Measurements from ENCODE around the gene PPP1R12B.
"Not testable (repeated sequence)": the region's sequence is repeated elsewhere in the genome, so short reads cannot be mapped to it uniquely, and the experiment has no call there.

Gene PPP1R12B

DNA sequence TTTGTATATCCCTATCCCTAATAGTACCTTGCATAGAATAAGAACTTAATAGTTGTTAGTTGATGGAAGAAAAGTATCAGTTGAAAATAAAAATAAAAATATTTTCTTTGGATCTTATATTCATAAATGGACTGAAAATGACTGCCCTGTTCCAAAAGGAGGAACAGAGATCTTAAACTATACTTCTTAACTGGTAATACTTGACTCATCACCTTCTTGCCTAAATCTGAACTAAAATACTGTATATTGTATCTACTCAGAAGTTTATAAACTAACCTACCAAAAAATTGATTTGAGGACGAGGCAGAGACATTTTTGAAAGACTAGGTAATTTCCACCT, 182.9 kb downstream of the PPP1R12B start:
- TF ChIP-seq, protein P1, sequence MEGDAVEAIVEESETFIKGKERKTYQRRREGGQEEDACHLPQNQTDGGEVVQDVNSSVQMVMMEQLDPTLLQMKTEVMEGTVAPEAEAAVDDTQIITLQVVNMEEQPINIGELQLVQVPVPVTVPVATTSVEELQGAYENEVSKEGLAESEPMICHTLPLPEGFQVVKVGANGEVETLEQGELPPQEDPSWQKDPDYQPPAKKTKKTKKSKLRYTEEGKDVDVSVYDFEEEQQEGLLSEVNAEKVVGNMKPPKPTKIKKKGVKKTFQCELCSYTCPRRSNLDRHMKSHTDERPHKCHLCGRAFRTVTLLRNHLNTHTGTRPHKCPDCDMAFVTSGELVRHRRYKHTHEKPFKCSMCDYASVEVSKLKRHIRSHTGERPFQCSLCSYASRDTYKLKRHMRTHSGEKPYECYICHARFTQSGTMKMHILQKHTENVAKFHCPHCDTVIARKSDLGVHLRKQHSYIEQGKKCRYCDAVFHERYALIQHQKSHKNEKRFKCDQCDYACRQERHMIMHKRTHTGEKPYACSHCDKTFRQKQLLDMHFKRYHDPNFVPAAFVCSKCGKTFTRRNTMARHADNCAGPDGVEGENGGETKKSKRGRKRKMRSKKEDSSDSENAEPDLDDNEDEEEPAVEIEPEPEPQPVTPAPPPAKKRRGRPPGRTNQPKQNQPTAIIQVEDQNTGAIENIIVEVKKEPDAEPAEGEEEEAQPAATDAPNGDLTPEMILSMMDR (IDR thresholded peaks at IDR 0.05; ENCODE audit: insufficient read depth, low read length, missing control alignments), result no peak
- no peak overlapping the region for H3K4me3 ChIP-seq (ENCODE audit: low read depth, low read length)
- no peak for DNase-seq (ENCODE audit: low read depth, low spot score)
- ChIA-PET CTCF (no interaction called here), POLR2A (no interaction called here)

DNA sequence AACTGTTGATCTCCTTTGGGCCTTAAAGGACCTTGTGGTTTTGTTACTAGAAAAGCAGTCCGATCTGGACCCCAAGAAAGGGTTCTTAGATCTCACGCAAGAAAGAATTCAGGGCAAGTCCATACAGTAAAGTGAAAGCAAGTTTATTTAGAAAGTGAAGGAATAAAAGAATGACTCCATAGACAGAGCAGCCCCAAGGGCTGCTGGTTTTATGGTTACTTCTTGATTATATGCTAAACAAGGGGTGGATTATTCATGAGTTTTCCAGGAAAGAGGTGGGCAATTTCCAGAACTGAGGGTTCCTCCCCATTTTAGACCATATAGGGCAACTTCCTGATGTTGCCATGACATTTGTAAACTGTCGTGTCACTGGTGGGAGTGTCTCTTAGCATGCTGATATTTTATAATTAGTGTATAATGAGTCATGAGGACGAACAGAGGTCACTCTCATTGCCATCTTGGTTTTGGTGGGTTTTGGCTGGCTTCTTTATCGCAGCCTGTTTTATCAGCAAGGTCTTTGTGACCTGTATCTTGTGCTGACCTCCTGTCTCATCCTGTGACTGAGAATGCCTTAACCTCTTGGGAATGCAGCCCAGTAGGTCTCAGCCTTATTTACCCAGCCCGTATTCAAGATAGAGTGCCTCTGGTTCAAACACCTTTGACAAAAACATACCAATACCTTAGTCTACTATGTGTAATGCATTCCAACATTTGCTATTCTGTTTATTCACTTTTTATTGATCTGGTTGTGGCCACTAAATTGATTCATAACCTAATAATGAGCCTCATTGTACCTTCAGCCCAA, 183.5 kb downstream of the PPP1R12B start:
- CTCF ChIA-PET, result interaction anchor here (1.5 kb wide), 1 partner anchor 40 kb away, joined by 4 read pairs; no protein-coding TSS in a partner anchor
- DNase-seq (ENCODE audit: low read depth, low spot score); POLR2A ChIA-PET; H3K4me3 ChIP-seq (ENCODE audit: low read depth, low read length): not testable (repeated sequence)

DNA sequence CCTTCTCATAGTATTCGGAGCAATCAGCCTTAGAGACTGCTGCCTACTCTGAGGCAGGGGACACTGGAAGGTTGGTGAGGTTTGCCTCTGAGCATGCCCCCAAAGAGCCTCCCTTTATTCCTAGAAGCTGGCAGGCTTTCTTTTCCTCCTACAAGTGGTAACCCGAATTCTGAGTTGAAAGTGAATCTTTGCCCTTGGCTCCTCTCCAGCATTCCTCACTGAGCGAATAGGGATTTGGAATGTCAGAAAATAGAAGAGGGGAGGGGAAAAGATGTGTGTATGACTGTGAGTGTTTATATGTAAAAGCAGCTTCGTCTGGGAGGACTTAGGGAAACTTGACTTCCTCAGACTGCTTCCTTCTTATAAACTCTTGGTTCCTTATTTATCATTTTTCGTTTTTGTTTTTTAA, 190.7 kb downstream of the PPP1R12B start:
- DNase-seq (ENCODE audit: low read depth, low spot score), result peak; percentile 29
- peak overlapping the region; percentile 46 for H3K4me3 ChIP-seq (ENCODE audit: low read depth, low read length)

DNA sequence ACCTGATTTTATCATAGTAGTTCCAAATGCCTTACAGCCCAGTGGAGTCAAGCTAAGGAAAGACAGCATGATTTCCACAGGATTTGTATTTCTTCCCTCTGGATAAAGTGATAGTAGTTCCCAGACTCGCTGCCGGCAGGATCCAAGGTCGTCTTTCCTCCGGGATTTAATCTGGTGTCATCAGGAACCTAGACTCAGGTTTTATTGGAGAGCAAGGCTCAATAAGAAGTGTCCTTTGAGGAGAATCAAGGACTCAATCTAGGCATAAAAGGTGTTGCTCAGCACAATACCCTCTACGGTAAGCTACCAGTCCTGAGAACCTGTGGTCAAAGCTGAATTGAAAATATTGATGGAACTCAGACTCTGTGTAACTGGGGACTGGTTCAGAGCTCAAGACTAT, 191.1 kb downstream of the PPP1R12B start:
- CTCF ChIA-PET, result interaction anchor here (1.1 kb wide), 1 partner anchor 62 kb away, joined by 3 read pairs; no protein-coding TSS in a partner anchor
- H3K4me3 ChIP-seq (ENCODE audit: low read depth, low read length), result peak overlapping the region; percentile 46
- DNase-seq (ENCODE audit: low read depth, low spot score); POLR2A ChIA-PET: not testable (repeated sequence)

More for the DNA sequence above, 190.7 kb downstream of the PPP1R12B start:
- POLR2A ChIA-PET, result not testable (repeated sequence)
- CTCF ChIA-PET, result interaction anchor here (0.9 kb wide), 1 partner anchor 15 kb away, joined by 3 read pairs; no protein-coding TSS in a partner anchor

DNA sequence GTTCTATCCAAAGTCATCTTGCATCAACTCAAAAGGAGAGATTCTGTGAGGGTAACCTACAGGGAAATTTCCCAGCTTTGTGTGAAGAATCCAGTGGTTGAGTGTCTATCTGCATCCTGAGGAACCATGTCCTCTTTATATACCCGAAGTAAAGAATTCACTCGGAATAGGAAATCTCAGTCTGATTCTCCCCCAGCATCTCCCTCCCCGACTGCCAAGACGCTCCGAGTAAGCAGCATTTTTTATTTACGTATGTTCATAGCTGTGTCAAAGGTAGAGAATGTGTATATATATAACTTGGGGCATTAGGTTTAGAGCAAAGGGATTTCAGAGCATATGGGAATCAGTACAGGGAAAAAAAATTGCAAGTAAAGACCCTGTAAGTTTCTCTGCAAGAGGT, 191.5 kb downstream of the PPP1R12B start:
- H3K4me3 ChIP-seq (ENCODE audit: low read depth, low read length), result peak overlapping the region; percentile 46
- no peak for DNase-seq (ENCODE audit: low read depth, low spot score)
- TF ChIP-seq, protein P1 (IDR thresholded peaks at IDR 0.05; ENCODE audit: insufficient read depth, low read length, missing control alignments), result no peak
- ChIA-PET CTCF (interaction anchor here (1.1 kb wide), 1 partner anchor 62 kb away, joined by 3 read pairs; no protein-coding TSS in a partner anchor), POLR2A (no interaction called here)

DNA sequence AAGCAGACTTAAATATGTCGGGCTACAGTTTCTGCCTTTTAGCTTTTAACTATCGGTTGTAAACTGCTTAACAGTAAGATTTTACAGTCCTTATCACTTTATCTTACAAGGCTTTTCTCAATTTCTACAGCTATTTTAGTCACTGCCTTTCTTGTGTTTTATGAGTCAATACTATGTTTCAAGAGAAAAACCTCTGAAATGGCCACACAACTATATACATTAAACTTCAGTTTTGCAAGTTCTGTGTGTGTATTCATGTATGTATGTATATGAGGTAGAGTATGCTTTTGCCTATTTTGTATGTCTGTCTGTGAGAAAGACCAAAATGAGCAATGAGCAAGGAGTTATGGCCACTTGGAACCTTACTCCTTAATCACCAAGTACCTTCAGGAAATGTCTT, 191.9 kb downstream of the PPP1R12B start:
- TF ChIP-seq, protein P1 (IDR thresholded peaks at IDR 0.05; ENCODE audit: insufficient read depth, low read length, missing control alignments), result no peak
- CTCF ChIA-PET, result interaction anchor here (1.1 kb wide), 1 partner anchor 61 kb away, joined by 3 read pairs; no protein-coding TSS in a partner anchor
- POLR2A ChIA-PET, result no interaction called here
- peak overlapping the region; percentile 46 for H3K4me3 ChIP-seq (ENCODE audit: low read depth, low read length)
- no peak for DNase-seq (ENCODE audit: low read depth, low spot score)

DNA sequence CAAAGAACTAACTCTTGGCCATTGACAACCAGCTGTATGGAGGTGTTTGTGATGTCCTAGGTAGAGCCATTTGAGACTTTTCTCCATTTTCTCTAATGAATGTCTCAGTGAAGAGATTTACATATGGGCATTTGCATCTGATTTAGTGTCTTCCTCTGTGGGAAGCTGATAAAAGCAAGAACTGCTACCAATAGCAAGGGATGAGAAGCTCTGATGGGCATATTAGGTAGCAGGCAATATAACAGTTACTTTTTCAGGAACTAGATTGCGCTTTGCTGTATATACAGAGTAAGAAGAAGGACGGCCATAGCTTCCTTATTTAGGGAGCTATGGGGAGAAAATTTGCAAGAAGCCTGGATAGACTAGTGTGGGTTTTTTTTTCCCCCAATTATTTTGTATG, 192.4 kb downstream of the PPP1R12B start:
- CTCF ChIA-PET; DNase-seq (ENCODE audit: low read depth, low spot score); POLR2A ChIA-PET: not testable (repeated sequence)
- H3K4me3 ChIP-seq (ENCODE audit: low read depth, low read length), result peak overlapping the region; percentile 46

DNA sequence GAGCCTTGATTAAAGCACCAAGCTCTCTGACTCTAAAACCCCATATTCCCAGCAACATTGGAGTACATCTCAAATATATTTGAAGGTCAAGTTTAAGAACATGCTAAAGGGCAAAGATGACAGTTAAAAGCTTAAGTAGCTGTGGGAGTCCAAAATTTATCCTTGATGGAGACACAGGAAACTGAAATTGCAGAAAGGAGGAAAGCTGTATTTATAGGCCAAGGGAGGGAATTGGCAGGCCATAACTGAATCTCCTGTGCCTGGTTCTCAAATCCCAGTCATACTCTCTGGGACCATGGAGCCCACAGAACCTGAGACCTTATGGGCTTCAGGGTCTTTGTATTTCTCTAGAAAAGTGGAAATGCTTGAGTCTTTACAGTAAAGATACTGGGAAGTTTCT, 193.9 kb downstream of the PPP1R12B start:
- CTCF ChIA-PET, result interaction anchor here (1.4 kb wide), 1 partner anchor 30 kb away, joined by 4 read pairs; no protein-coding TSS in a partner anchor
- DNase-seq (ENCODE audit: low read depth, low spot score); H3K4me3 ChIP-seq (ENCODE audit: low read depth, low read length); POLR2A ChIA-PET: not testable (repeated sequence)

DNA sequence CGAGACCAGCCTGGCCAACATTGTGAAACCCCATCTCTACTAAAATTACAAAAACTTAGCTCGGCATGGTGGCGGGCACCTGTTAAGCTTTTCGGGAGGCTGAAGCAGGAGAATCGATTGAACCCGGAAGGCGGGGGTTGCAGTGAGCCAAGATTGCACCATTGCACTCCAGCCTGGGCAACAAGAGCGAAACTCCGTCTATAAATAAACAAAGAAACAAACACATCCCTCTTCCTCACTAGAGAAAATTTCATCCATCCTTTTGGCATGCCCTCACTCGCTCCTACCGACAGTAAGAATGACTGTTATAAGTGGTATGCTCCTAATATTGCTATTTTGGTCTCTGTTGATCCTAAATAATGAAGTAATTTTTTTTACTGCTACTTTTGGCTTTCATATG, 195.0 kb downstream of the PPP1R12B start:
- DNase-seq (ENCODE audit: low read depth, low spot score); H3K4me3 ChIP-seq (ENCODE audit: low read depth, low read length); POLR2A ChIA-PET: not testable (repeated sequence)
- CTCF ChIA-PET, result interaction anchor here (1.0 to 1.4 kb wide), 2 partner anchors 19 to 29 kb away, joined by 3 to 4 read pairs; no protein-coding TSS in a partner anchor

DNA sequence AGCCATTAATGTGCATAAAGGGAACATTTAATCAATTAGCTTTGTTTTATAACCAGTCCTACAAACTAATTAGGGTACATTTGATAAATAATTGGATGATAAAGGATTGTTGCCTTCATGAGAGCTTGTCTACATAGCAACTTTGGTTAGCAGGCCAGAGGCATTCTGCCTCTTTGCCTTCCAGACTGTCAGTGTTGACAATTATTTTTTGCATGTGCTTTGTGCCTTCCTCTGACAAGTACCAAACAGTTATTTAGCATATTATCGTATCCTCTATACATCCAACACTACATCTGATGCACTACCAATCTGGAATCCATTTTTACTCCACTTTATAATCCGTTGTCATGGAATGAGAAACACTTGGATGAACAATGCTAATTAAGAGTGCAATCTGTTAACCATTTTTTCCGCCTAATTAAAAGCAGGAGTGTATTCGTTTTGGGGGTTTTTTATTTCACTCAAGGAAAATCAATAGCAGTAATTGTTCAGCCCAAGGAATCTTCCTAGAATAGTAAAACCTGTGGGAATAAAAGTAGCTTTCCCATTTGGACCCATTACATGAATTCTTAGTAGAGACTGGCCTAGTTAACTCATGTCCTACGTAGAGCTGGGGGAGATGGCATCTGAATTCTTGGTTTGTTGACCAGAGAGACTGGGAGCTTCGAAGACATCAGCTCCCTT, 196.4 kb downstream of the PPP1R12B start:
- CTCF ChIA-PET; DNase-seq (ENCODE audit: low read depth, low spot score); POLR2A ChIA-PET; H3K4me3 ChIP-seq (ENCODE audit: low read depth, low read length): not testable (repeated sequence)

DNA sequence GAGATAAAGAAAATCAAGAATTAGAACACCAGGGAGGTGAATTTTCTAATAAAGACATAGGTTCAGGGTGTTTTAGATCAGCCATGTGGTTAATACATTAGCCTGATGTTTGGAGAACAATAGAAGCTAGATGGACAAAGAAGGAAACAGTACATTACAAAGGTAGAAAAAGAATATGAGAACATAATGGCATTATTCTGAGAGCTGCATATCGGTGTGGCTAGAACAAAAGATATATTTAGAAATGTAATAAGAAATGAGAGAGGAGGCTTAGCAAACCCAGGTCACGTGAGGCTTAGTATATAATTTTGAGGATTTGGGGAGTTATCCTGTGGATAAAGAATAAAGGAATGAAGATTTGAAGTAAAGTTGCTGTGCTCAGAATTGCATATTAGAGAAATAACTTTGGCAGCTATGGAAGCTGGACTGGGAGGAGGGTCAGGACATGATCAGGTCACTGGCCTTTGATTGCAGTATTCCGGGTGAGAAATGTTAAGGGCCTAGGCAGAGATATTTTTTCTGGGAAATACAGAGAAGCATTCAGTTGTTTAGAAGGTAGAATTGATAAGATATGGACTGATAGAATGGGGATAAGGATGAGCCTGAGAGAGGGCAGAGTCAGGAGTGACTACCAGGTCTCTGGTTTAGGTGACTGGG, 197.3 kb downstream of the PPP1R12B start:
- H3K4me3 ChIP-seq (ENCODE audit: low read depth, low read length); POLR2A ChIA-PET; CTCF ChIA-PET; DNase-seq (ENCODE audit: low read depth, low spot score): not testable (repeated sequence)

DNA sequence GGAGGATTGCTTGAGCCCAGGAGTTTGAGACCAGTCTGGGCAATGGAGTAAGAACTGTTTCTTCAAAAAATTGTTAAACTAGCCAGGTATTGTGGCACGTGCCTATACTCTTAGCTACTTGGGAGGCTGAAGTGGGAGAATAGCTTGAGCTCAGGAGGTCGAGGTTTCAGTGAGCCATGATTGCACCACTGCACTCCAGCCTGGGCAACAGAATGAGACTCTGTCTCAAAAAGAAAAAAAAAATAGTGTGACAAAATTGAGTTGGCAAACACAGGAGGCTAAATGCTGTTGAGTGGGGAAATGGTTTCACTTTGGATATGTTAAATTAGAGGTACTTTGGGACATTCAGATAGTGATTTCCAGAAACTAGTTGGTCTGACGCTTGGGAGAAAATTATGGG, 197.9 kb downstream of the PPP1R12B start:
- CTCF ChIA-PET, result not testable (repeated sequence)

DNA sequence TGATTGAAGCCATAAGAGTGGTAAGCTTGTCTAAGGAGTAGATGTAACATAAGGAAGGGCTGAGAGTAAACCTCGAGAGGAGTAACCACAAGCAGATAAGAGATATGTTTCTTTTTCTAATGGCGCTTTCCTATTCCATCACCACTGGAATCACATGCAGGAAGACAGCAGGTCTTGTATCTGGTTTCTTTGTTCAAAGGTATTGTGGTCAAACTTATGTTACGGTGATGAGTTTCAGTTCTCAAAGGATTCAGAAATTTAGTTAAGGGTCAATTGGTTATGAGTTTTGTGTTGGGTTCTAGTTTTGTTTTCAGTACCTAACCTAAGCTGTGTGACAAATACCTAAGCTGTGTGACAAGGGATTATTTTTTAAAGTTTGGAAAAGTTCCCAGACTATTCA, 198.3 kb downstream of the PPP1R12B start:
- POLR2A ChIA-PET; H3K4me3 ChIP-seq (ENCODE audit: low read depth, low read length); DNase-seq (ENCODE audit: low read depth, low spot score): not testable (repeated sequence)
- CTCF ChIA-PET, result interaction anchor here (1.1 kb wide), 1 partner anchor 14 kb away, joined by 4 read pairs; no protein-coding TSS in a partner anchor

More for the DNA sequence above, 197.9 kb downstream of the PPP1R12B start:
- POLR2A ChIA-PET; DNase-seq (ENCODE audit: low read depth, low spot score); H3K4me3 ChIP-seq (ENCODE audit: low read depth, low read length): not testable (repeated sequence)

All from AG04449 (cell line).